K562 (cell line): ENCODE measurements around the gene IRF3. TPM values are rescaled to one million over a fixed set of nuclear protein-coding genes. Genes with fewer than 3 reads are reported as not detected.
A peak's percentile ranks its signal among the peaks of the same experiment; 100 is the strongest.

ENCODE experiments used
- ATAC-seq: fragments of 200-7000 bp; cut with Tn5 transposase; 3 replicates; pipeline ENCODE4 v1.9.1; 2020; ENCODE audit warnings: moderate library complexity
- BruUV-seq: library from RNA; stranded (reverse); fragments of 400-500 nt; replicated peaks from 2 replicates; lab custom pipeline; 2021; lab: Mats Ljungman, UMichigan
- CTCF ChIA-PET: fragments of 300-600 bp; formaldehyde crosslinking; extraction: SDS; loops from one replicate; lab custom pipeline; 2021; ENCODE audit warnings: low intra/inter-chr PET ratio; lab: Yijun Ruan, JAX
- POLR2A ChIA-PET: fragments of 300-600, 350-650 bp; sonication (Branson Sonifier 250); formaldehyde crosslinking; extraction: SDS; loops from one replicate; lab custom pipeline; 2021; ENCODE audit warnings: antibody characterized with exemption, inconsistent platforms; lab: Yijun Ruan, JAX
- DNase-seq, 4 experiments: peaks; one replicate each; pipeline versions ENCODE4 v3.0.0 to v3.0.0-alpha.2; 2011 to 2018; ENCODE audit warnings: low spot score in 3 of 4, mixed read lengths in 3 of 4; ENCODE audit errors: extremely low read depth in 1 of 4
- FAIRE-seq: peaks from 2 replicates; lab custom pipeline; 2011; peaks lifted over from hg19 to GRCh38; lab: Jason Lieb, UNC
- H2AFZ ChIP-seq: 2 replicates; pipeline ENCODE4 v1.6.0; 2011; ENCODE audit warnings: low read depth, low read length, control low read depth, inconsistent platforms
- H3K27ac ChIP-seq: fragments of 200-600 bp; 3 replicates; pipeline ENCODE4 v1.8.0; 2011; ENCODE audit warnings: low read depth, mild to moderate bottlenecking, control low read depth, inconsistent platforms, low read length, moderate library complexity, mixed read lengths; ENCODE audit errors: extremely low read depth
- H3K27me3 ChIP-seq, 2 experiments: fragments of 300-600 bp in 1 of 2; 2 replicates in 1 of 2; 3 replicates in 1 of 2; pipeline versions ENCODE4 v1.6.0 to v1.8.0; 2011; ENCODE audit warnings: inconsistent platforms in 2 of 2, low read length in 2 of 2, mild to moderate bottlenecking in 1 of 2, mixed read lengths in 1 of 2, moderate library complexity in 1 of 2; ENCODE audit not compliant: control insufficient read depth in 2 of 2, insufficient read depth in 2 of 2
- H3K36me3 ChIP-seq: fragments of 300-600 bp; 3 replicates; pipeline ENCODE4 v1.8.0; 2011; ENCODE audit warnings: mild to moderate bottlenecking, low read length, inconsistent platforms; ENCODE audit not compliant: control insufficient read depth, insufficient read depth
- H3K4me1 ChIP-seq, 2 experiments: fragments of 200-600 bp in 1 of 2; replicated peaks in 1 of 2; 2 replicates in 1 of 2; 3 replicates in 1 of 2; pipeline versions ENCODE4 v1.5.1 to v1.8.0; 2011; ENCODE audit warnings: inconsistent platforms in 2 of 2, low read length in 2 of 2, mild to moderate bottlenecking in 1 of 2, mixed read lengths in 1 of 2, moderate library complexity in 1 of 2; ENCODE audit not compliant: control insufficient read depth in 2 of 2, insufficient read depth in 2 of 2
- H3K4me2 ChIP-seq: 2 replicates; pipeline ENCODE4 v1.6.1; 2011; ENCODE audit warnings: low read length, control low read depth, inconsistent platforms, mixed read lengths; ENCODE audit not compliant: insufficient read depth
- H3K4me3 ChIP-seq: fragments of 200-600 bp; sonication (generic), shearing (Covaris generic); 2 replicates; pipeline ENCODE4 v1.5.1; 2016; ENCODE audit warnings: control low read depth, inconsistent platforms
- H3K79me2 ChIP-seq: fragments of 200-600 bp; 3 replicates; pipeline ENCODE4 v1.8.0; 2011; ENCODE audit warnings: low read length, inconsistent platforms; ENCODE audit not compliant: control insufficient read depth, insufficient read depth
- H3K9ac ChIP-seq, 2 experiments: 2 replicates each; pipeline versions ENCODE4 v1.6.0 to v1.6.1; 2011; ENCODE audit warnings: low read depth in 2 of 2, low read length in 2 of 2, control low read depth in 1 of 2, inconsistent platforms in 1 of 2, mild to moderate bottlenecking in 1 of 2, mixed read lengths in 1 of 2; ENCODE audit not compliant: insufficient read depth in 1 of 2
- H3K9me1 ChIP-seq: one replicate; pipeline ENCODE4 v1.6.0; 2011; ENCODE audit warnings: inconsistent platforms, mild to moderate bottlenecking, low read length, moderate library complexity; ENCODE audit not compliant: control insufficient read depth, insufficient read depth
- H3K9me3 ChIP-seq: replicated peaks from 2 replicates; pipeline ENCODE4 v1.5.1; 2011; ENCODE audit warnings: low read depth, low read length, inconsistent platforms; ENCODE audit not compliant: control insufficient read depth, insufficient read depth
- H4K20me1 ChIP-seq: replicated peaks from 2 replicates; pipeline ENCODE4 v1.6.1; 2011; ENCODE audit warnings: low read length, inconsistent platforms, mixed read lengths; ENCODE audit not compliant: control insufficient read depth, insufficient read depth
- CEBPB ChIP-seq: fragments of 450-650 bp; IDR thresholded peaks from 2 replicates; pipeline ENCODE4 v1.6.1; 2016; ENCODE audit warnings: missing genetic modification characterization, missing compliant biosample characterization
- ELF1 ChIP-seq: fragments of 200-800 bp; sonication (Bioruptor generic); IDR thresholded peaks from 2 replicates; pipeline ENCODE4 v1.6.1; 2016; ENCODE audit warnings: missing genetic modification characterization, missing compliant biosample characterization
- ETS1 ChIP-seq: conservative IDR thresholded peaks from 2 replicates; pipeline ENCODE4 v1.6.1; 2011; ENCODE audit warnings: low read depth, mild to moderate bottlenecking, low read length; ENCODE audit not compliant: control insufficient read depth
- GABPA ChIP-seq: fragments of 200-800 bp; sonication (Bioruptor generic); conservative IDR thresholded peaks from 2 replicates; pipeline ENCODE4 v1.6.1; 2016; ENCODE audit warnings: low read depth, missing genetic modification characterization, missing compliant biosample characterization
- HDGF ChIP-seq: fragments of 450-650 bp; IDR thresholded peaks from 2 replicates; pipeline ENCODE4 v1.6.1; 2016
- MAFK ChIP-seq: IDR thresholded peaks from 2 replicates; pipeline ENCODE4 v1.6.1; 2011; ENCODE audit warnings: low read length, improper control_type of control experiment
- MAX ChIP-seq: sonication (generic); formaldehyde crosslinking; IDR thresholded peaks from 2 replicates; pipeline ENCODE4 v1.9.0; 2022; ENCODE audit warnings: mild to moderate bottlenecking, missing genetic modification reagents
- MBD2 ChIP-seq: sonication (generic); IDR thresholded peaks from 2 replicates; pipeline ENCODE4 v1.6.1; 2016; ENCODE audit warnings: low read depth, borderline replicate concordance
- MTA3 ChIP-seq: fragments of 450-650 bp; formaldehyde crosslinking; IDR thresholded peaks from 2 replicates; pipeline ENCODE4 v1.6.1; 2017; ENCODE audit warnings: mild to moderate bottlenecking, borderline replicate concordance
- NR2C2 ChIP-seq, 2 experiments: fragments of 200-800 bp in 1 of 2; sonication (Bioruptor generic) in 1 of 2; sonication (generic) in 1 of 2; formaldehyde crosslinking in 1 of 2; IDR thresholded peaks; 2 replicates each; pipeline versions ENCODE4 v1.6.1 to v1.8.0; 2016 to 2022; ENCODE audit warnings: mild to moderate bottlenecking in 1 of 2, missing compliant biosample characterization in 1 of 2, missing genetic modification characterization in 1 of 2, missing genetic modification reagents in 1 of 2
- POLR2A ChIP-seq: fragments of 450-650 bp; conservative IDR thresholded peaks from 2 replicates; pipeline ENCODE4 v1.6.1; 2016
- THRAP3 ChIP-seq: fragments of 450-650 bp; IDR thresholded peaks from 2 replicates; pipeline ENCODE4 v1.6.1; 2016; ENCODE audit warnings: mild to moderate bottlenecking, inconsistent platforms, borderline replicate concordance
- TRIM24 ChIP-seq, 2 experiments: fragments of 450-650 bp; IDR thresholded peaks; 2 replicates each; pipeline ENCODE4 v1.6.1; 2016
- WGBS: fragments of 100-300 bp; shearing (Covaris generic); methylation state at CpG from one replicate; pipeline ENCODE4 v1.1.6; 2016; ENCODE audit warnings: low coverage, mixed read lengths; ENCODE audit not compliant: insufficient coverage; ENCODE audit errors: missing lambda C conversion rate; 5-methylcytosine and 5-hydroxymethylcytosine counted together
- in situ Hi-C: fragments of 300-500 bp; cut with MboI; formaldehyde crosslinking; loops from 4 replicates; pipeline ENCODE4 v1.15.0; 2018; ENCODE audit warnings: inconsistent platforms, mixed read lengths
- intact Hi-C: fragments of 100-400 bp; cut with micrococcal nuclease; formaldehyde crosslinking; loops from 2 replicates; pipeline ENCODE4 v1.14.2; 2022
- polyA plus RNA-seq, 8 experiments: library from polyadenylated mRNA; depleted of rRNA in 4 of 8; stranded (reverse) in 5 of 8; unstranded in 3 of 8; fragments of >200 nt; fragmentation: Nextera tagmentation in 2 of 8; fragmentation: Illumina TruSeq in 1 of 8; extraction: Ambion mirVana in 2 of 8; extraction: Trizol in 1 of 8; gene quantifications; 2 replicates each; pipeline versions ENCODE4 v1.2.1 to v1.2.3, GENCODE V29; 2011 to 2014; ENCODE audit warnings: inconsistent platforms in 1 of 8, missing spikeins in 1 of 8
- total RNA-seq, 7 experiments: library from RNA; depleted of rRNA in 6 of 7; stranded (reverse); fragments of >200 nt in 6 of 7; fragmentation: Illumina TruSeq in 2 of 7; extraction: Trizol in 2 of 7; gene quantifications; 2 replicates each; pipeline versions ENCODE4 v1.2.1 to v1.2.3, GENCODE V29; 2011 to 2021; ENCODE audit warnings: low replicate concordance in 1 of 7
- TF ChIP-seq, protein P1 (sequence below): fragments of 450-650 bp; formaldehyde crosslinking; conservative IDR thresholded peaks from 2 replicates; pipeline ENCODE4 v1.4.0; 2022; ENCODE audit warnings: mild to moderate bottlenecking, missing genetic modification characterization

Gene IRF3
- total and polyA plus RNA-seq, 9 of the 15 experiments (the other 6 are each of a cell fraction or from before 2014, with no cell fraction given) = 7.5 to 145 (median 65.4) TPM

- peak; percentile 85 for TF ChIP-seq ETS1
- peak; percentile 62 for TF ChIP-seq GABPA (tag)
- TF ChIP-seq ELF1 = peak; percentile 72; the same call in 1 of the 2 replicates
- 0 out of 2 replicates have a peak, but pooled peaks have one; percentile 3 for TF ChIP-seq CEBPB (tag)
- TF ChIP-seq POLR2A = peak; percentile 95
- no peak for TF ChIP-seq HDGF
- TF ChIP-seq TRIM24 (IDR thresholded peaks at IDR 0.05) = peak in 1 of 2 experiments; percentile 18; a peak in 1 of 4 replicates
- TF ChIP-seq NR2C2 (CRISPR knock-in tag; IDR thresholded peaks at IDR 0.05) = no peak
- TF ChIP-seq NR2C2 (tag; IDR thresholded peaks at IDR 0.05) = peak; percentile 91
Measured at GRCh38 chr19:49677231-49677900, 11.7 kb upstream of the IRF3 start, which contains the start of gene PRMT1 (continued).

GRCh38 chr19:49676784-49677230, 11.2 kb upstream of the IRF3 start:
- CTCF ChIA-PET = no interaction called here
- in situ Hi-C loops (no loop called here), intact Hi-C loops (loop anchor here (2.0 to 5.0 kb wide), 5 partner anchors 34 to 190 kb away; partner anchors contain the start of genes AP2A1, PNKP, PRR12 and SCAF1)
- Histone ChIP-seq H3K4me3 (peak overlapping the region; percentile 85), H3K9me1 (no peaks in the 10 kb centered on the region), H3K27ac (peak overlapping the region; percentile 97), H3K27me3 (no peaks in the 10 kb centered on the region), H3K9me3 (no peaks in the 10 kb centered on the region; the same call in 1 of the 2 replicates), H3K4me1 (peaks cover 32 to 49% of the 10 kb centered on the region in 2 experiments), H4K20me1 (peaks cover 22% of the 10 kb centered on the region), H2AFZ (peak overlapping the region; percentile 67), H3K9ac (peak overlapping the region; percentile 96 to 100), H3K79me2 (peaks cover 45% of the 10 kb centered on the region), H3K4me2 (peak overlapping the region; percentile 91), H3K36me3 (peaks cover 48% of the 10 kb centered on the region; the same call in 2 of the 3 replicates)
- BruUV-seq = no TSS peak
- DNase-seq (peak; percentile 90 to 100 (median 95)), FAIRE-seq (peak; percentile 100), ATAC-seq (peak; percentile 80)
- POLR2A ChIA-PET = interaction anchor here (0.6 to 2.7 kb wide), 32 partner anchors 9 to 371 kb away, joined by 3 to 35 read pairs (median 4); partner anchors contain the start of genes ADM5, BCL2L12, FUZ and IRF3
- WGBS = under 1% methylated on average over 32 of the region's 34 CpGs
- TF ChIP-seq MAFK = peak; percentile 56; the same call in 1 of the 2 replicates
- TF ChIP-seq THRAP3 = no peak
- TF ChIP-seq MTA3 = peak; percentile 95
- TF ChIP-seq MBD2 = peak; percentile 96
- TF ChIP-seq, protein P1, sequence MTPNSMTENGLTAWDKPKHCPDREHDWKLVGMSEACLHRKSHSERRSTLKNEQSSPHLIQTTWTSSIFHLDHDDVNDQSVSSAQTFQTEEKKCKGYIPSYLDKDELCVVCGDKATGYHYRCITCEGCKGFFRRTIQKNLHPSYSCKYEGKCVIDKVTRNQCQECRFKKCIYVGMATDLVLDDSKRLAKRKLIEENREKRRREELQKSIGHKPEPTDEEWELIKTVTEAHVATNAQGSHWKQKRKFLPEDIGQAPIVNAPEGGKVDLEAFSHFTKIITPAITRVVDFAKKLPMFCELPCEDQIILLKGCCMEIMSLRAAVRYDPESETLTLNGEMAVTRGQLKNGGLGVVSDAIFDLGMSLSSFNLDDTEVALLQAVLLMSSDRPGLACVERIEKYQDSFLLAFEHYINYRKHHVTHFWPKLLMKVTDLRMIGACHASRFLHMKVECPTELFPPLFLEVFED (CRISPR knock-in tag) = no peak
- TF ChIP-seq MAX (CRISPR knock-in tag) = no peak
